GM12878 (cell line): ENCODE data around the gene RHEX. TPM values are rescaled to one million over a fixed set of nuclear protein-coding genes. Genes with fewer than 3 reads are reported as not detected.

Experiments used
- ATAC-seq: fragments of 200-7000 bp; cut with Tn5 transposase; 3 replicates; pipeline ENCODE4 v1.9.1; 2020; ENCODE audit warnings: mild to moderate bottlenecking, moderate library complexity
- BruUV-seq: library from RNA; stranded (reverse); fragments of 400-500 nt; replicated peaks from 2 replicates; lab custom pipeline; 2021; lab: Mats Ljungman, UMichigan
- CTCF ChIA-PET: fragments of 300-600 bp; sonication (Branson Sonifier 250); formaldehyde crosslinking; extraction: SDS; loops from one replicate; lab custom pipeline; 2021; ENCODE audit warnings: inconsistent platforms; lab: Yijun Ruan, JAX
- POLR2A ChIA-PET: fragments of 350-600 bp; formaldehyde crosslinking; extraction: SDS; loops from one replicate; lab custom pipeline; 2021; ENCODE audit warnings: inconsistent platforms; lab: Charles Lee
- RAD21 ChIA-PET: fragments of 300-600 bp; sonication (Branson Sonifier 250); formaldehyde crosslinking; loops from one replicate; lab custom pipeline; 2023; ENCODE audit warnings: antibody characterized with exemption; ENCODE audit not compliant: unreplicated experiment; lab: Charles Lee
- SMC1A ChIA-PET: fragments of 300-600 bp; sonication (Branson Sonifier 250); formaldehyde crosslinking; loops from one replicate; lab custom pipeline; 2023; ENCODE audit not compliant: unreplicated experiment, uncharacterized antibody; lab: Charles Lee
- DNase-seq: peaks from one replicate; pipeline ENCODE4 v3.0.0-alpha.2; 2011; ENCODE audit warnings: low read depth, low spot score
- FAIRE-seq: peaks from 3 replicates; lab custom pipeline; 2011; peaks lifted over from hg19 to GRCh38; lab: Jason Lieb, UNC
- H2AFZ ChIP-seq: 2 replicates; pipeline ENCODE4 v1.6.0; 2011; ENCODE audit warnings: low read depth, low read length, control low read depth; ENCODE audit not compliant: control insufficient read depth
- H3K27ac ChIP-seq: 2 replicates; pipeline ENCODE4 v1.5.1; 2011; ENCODE audit warnings: control low read depth; ENCODE audit not compliant: control insufficient read depth, insufficient read depth
- H3K27me3 ChIP-seq, 2 experiments: replicated peaks in 1 of 2; 2 replicates each; pipeline versions ENCODE4 v1.6.0 to v1.6.1; 2011; ENCODE audit warnings: low read length in 1 of 2; ENCODE audit not compliant: control insufficient read depth in 2 of 2, insufficient read depth in 2 of 2
- H3K36me3 ChIP-seq, 2 experiments: 2 replicates each; pipeline ENCODE4 v1.5.1; 2011; ENCODE audit warnings: low read length in 1 of 2; ENCODE audit not compliant: control insufficient read depth in 2 of 2, insufficient read depth in 2 of 2
- H3K4me1 ChIP-seq: 2 replicates; pipeline ENCODE4 v1.6.1; 2011; ENCODE audit warnings: mild to moderate bottlenecking, low read length, moderate library complexity, mixed read lengths; ENCODE audit not compliant: control insufficient read depth, insufficient read depth
- H3K4me2 ChIP-seq: 2 replicates; pipeline ENCODE4 v1.6.0; 2011; ENCODE audit warnings: control low read depth; ENCODE audit not compliant: control insufficient read depth, insufficient read depth
- H3K4me3 ChIP-seq: fragments of 200-600 bp; sonication (generic); 2 replicates; pipeline ENCODE4 v1.5.1; 2016
- H3K79me2 ChIP-seq: 2 replicates; pipeline ENCODE4 v1.6.0; 2011; ENCODE audit warnings: low read length; ENCODE audit not compliant: control insufficient read depth, insufficient read depth
- H3K9ac ChIP-seq: 2 replicates; pipeline ENCODE4 v1.8.0; 2011; ENCODE audit warnings: low read length, control low read depth, mixed read lengths; ENCODE audit not compliant: control insufficient read depth, insufficient read depth
- H3K9me3 ChIP-seq: replicated peaks from 3 replicates; pipeline ENCODE4 v1.5.1; 2011; ENCODE audit warnings: mild to moderate bottlenecking, low read length; ENCODE audit not compliant: control insufficient read depth, insufficient read depth
- H4K20me1 ChIP-seq: 2 replicates; pipeline ENCODE4 v1.6.0; 2011; ENCODE audit not compliant: control insufficient read depth, insufficient read depth
- BMI1 ChIP-seq: fragments of 450-650 bp; IDR thresholded peaks from 2 replicates; pipeline ENCODE4 v1.6.1; 2016; ENCODE audit warnings: mild to moderate bottlenecking, moderate library complexity, borderline replicate concordance
- CREM ChIP-seq: IDR thresholded peaks from 2 replicates; pipeline ENCODE4 v1.6.1; 2014; ENCODE audit warnings: antibody characterized with exemption, low read depth
- ELK1 ChIP-seq: IDR thresholded peaks from 2 replicates; pipeline ENCODE4 v1.6.1; 2012; ENCODE audit warnings: low read depth, low read length, improper control_type of control experiment
- ESRRA ChIP-seq: IDR thresholded peaks from 2 replicates; pipeline ENCODE4 v1.6.1; 2012; ENCODE audit warnings: mild to moderate bottlenecking, low read length, improper control_type of control experiment
- MTA2 ChIP-seq: fragments of 450-650 bp; IDR thresholded peaks from 2 replicates; pipeline ENCODE4 v1.6.1; 2016; ENCODE audit warnings: low read depth, mild to moderate bottlenecking, moderate library complexity
- NBN ChIP-seq: fragments of 450-650 bp; IDR thresholded peaks from 2 replicates; pipeline ENCODE4 v1.6.1; 2016
- NFYA ChIP-seq: IDR thresholded peaks from 2 replicates; pipeline ENCODE4 v1.6.1; 2011; ENCODE audit warnings: low read depth, mild to moderate bottlenecking, low read length, improper control_type of control experiment, borderline replicate concordance
- RFX5 ChIP-seq: IDR thresholded peaks from 2 replicates; pipeline ENCODE4 v1.6.1; 2011; ENCODE audit warnings: low read depth, low read length, improper control_type of control experiment
- SMARCA5 ChIP-seq: fragments of 450-650 bp; IDR thresholded peaks from 2 replicates; pipeline ENCODE4 v1.6.1; 2017; ENCODE audit warnings: mild to moderate bottlenecking
- TCF12 ChIP-seq: IDR thresholded peaks from 2 replicates; pipeline ENCODE4 v1.6.1; 2011; ENCODE audit warnings: low read depth, mild to moderate bottlenecking, low read length
- ZNF384 ChIP-seq: IDR thresholded peaks from 2 replicates; pipeline ENCODE4 v1.6.1; 2012; ENCODE audit warnings: low read depth, mild to moderate bottlenecking, low read length, improper control_type of control experiment, borderline replicate concordance
- WGBS: methylation state at CpG from one replicate; pipeline ENCODE4 v1.1.6; 2016; ENCODE audit warnings: low lambda C conversion rate; ENCODE audit not compliant: insufficient replicate concordance, insufficient coverage; ENCODE audit errors: missing lambda C conversion rate; 5-methylcytosine and 5-hydroxymethylcytosine counted together
- in situ Hi-C: fragments of 300-500 bp; cut with MboI; formaldehyde crosslinking; loops from 9 replicates; pipeline ENCODE4 v1.14.3; 2018; ENCODE audit warnings: mixed read lengths
- intact Hi-C: fragments of 100-400 bp; cut with micrococcal nuclease; formaldehyde crosslinking; loops from one replicate; pipeline ENCODE4 v1.14.2; 2022; ENCODE audit not compliant: unreplicated experiment
- polyA plus RNA-seq, 11 experiments: library from polyadenylated mRNA; depleted of rRNA in 4 of 11; unstranded in 6 of 11; stranded (reverse) in 5 of 11; fragments of >200 nt; fragmentation: Nextera tagmentation in 4 of 11; fragmentation: Illumina TruSeq in 1 of 11; extraction: Ambion mirVana in 4 of 11; extraction: Trizol in 1 of 11; gene quantifications; 1 replicate in 1 of 11; 2 replicates in 10 of 11; pipeline versions ENCODE4 v1.2.1 to v1.2.3, GENCODE V29; 2011 to 2016; ENCODE audit warnings: inconsistent platforms in 2 of 11, missing spikeins in 2 of 11, low read depth in 1 of 11
- total RNA-seq, 4 experiments: library from RNA; depleted of rRNA in 3 of 4; stranded (reverse); fragments of >200 nt in 3 of 4; fragmentation: Illumina TruSeq in 1 of 4; extraction: Trizol in 1 of 4; gene quantifications; 2 replicates each; pipeline versions ENCODE4 v1.2.1 to v1.2.3, GENCODE V29; 2013 to 2021

RHEX gene
- total and polyA plus RNA-seq, 10 of the 15 experiments (the other 5 are each of a cell fraction or from before 2014, with no cell fraction given) = 2.4 to 11.4 (median 5.7) TPM

DNA sequence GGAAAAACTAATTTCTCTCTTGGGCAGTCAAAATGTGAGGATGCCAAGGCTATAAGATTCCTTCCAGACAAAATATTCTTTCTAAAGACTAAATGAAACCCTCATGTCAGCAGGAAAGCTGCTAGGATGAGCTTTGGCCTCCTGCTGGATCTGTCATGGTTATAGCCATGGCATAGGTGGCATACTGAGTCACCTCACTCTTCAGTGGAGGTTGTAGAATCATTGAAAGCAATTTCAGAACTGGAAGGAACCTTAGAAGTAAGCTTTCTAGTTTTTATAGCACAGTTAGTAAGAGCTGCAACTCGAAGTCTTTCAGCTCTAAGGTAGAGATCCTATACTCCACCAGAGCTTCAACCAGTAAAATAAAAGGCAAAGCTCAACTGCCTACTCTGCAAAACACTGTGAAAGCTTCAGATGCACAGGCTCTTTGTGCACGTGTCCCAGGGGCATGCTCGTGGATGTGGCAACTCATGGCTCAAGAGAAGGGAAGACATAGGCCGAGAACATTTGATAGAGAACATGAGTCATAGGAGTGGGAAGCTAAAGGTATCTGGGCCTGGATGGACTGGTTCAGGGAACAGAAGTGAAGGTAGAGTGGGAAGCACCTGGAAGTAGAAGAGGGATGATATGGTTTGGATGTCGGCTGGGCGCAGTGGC, 58.4 kb downstream of the RHEX start:
- TF ChIP-seq ESRRA = no peak
- TF ChIP-seq TCF12 = no peak
- TF ChIP-seq NFYA = no peak
- TF ChIP-seq SMARCA5 = no peak
- TF ChIP-seq MTA2 = no peak
- TF ChIP-seq RFX5 = no peak
- no peak for TF ChIP-seq NBN
- TF ChIP-seq BMI1 = no peak
- no peak for TF ChIP-seq ZNF384
- TF ChIP-seq ELK1 = no peak
- TF ChIP-seq CREM = no peak
- ChIA-PET RAD21 (interaction anchor here (1.0 to 7.2 kb wide), 3 partner anchors 81 to 128 kb away, joined by 3 to 197 read pairs (median 4); no protein-coding TSS in a partner anchor), CTCF (interaction anchor here (1.2 to 12.1 kb wide), 6 partner anchors 29 to 319 kb away, joined by 3 to 384 read pairs (median 6); no protein-coding TSS in a partner anchor), POLR2A (no interaction called here), SMC1A (interaction anchor here (0.9 to 16.8 kb wide), 3 partner anchors 81 to 134 kb away, joined by 3 to 329 read pairs (median 4); no protein-coding TSS in a partner anchor)
- Histone ChIP-seq H3K79me2 (no peaks in the 10 kb centered on the region), H3K4me3 (no peak overlapping the region), H3K9me3 (no peaks in the 10 kb centered on the region), H3K4me1 (no peaks in the 10 kb centered on the region), H3K27ac (no peak overlapping the region), H4K20me1 (no peaks in the 10 kb centered on the region), H3K36me3 (no peaks in the 10 kb centered on the region), H3K9ac (no peak overlapping the region), H3K27me3 (peaks cover 0 to 2% of the 10 kb centered on the region in 2 experiments; a peak in 3 of 4 replicates), H3K4me2 (no peak overlapping the region), H2AFZ (no peak overlapping the region)
- ATAC-seq (no peak), DNase-seq (no peak), FAIRE-seq (no peak)
- in situ Hi-C loops = no loop called here
- intact Hi-C loops = no loop called here
- BruUV-seq = no TSS peak
- WGBS = 48% methylated on average over 6 of the region's 6 CpGs
